Brain microvascular endothelial cell (primary cell): ENCODE measurements around the gene ABHD11.
A peak's percentile ranks its signal among the peaks of the same experiment; 100 is the strongest.
"Not testable (repeated sequence)": the region's sequence is repeated elsewhere in the genome, so short reads cannot be mapped to it uniquely, and the experiment has no call there.

Experiments used
- DNase-seq: peaks from one replicate; pipeline ENCODE4 v3.0.0-alpha.2; 2020
- H3K27ac ChIP-seq: fragments of 250-450 bp; sonication (Bioruptor Pico); 2 replicates; pipeline ENCODE4 v1.5.1; 2020; ENCODE audit warnings: mild to moderate bottlenecking, moderate library complexity
- H3K27me3 ChIP-seq: fragments of 250-450 bp; sonication (Bioruptor Pico); replicated peaks from 2 replicates; pipeline ENCODE4 v1.5.1; 2020; ENCODE audit warnings: mild to moderate bottlenecking
- H3K36me3 ChIP-seq: fragments of 250-450 bp; sonication (Bioruptor Pico); replicated peaks from 2 replicates; pipeline ENCODE4 v1.5.1; 2020; ENCODE audit warnings: mild to moderate bottlenecking
- H3K4me3 ChIP-seq: 2 replicates; pipeline ENCODE4 v1.5.1; 2011; ENCODE audit warnings: low read depth, mild to moderate bottlenecking, control low read depth, low read length, moderate library complexity
- CTCF ChIP-seq: IDR thresholded peaks from 2 replicates; pipeline ENCODE4 v1.5.1; 2011; ENCODE audit warnings: low read depth, mild to moderate bottlenecking, moderate library complexity, low read length, control low read depth, inconsistent platforms; ENCODE audit errors: missing control alignments
- in situ Hi-C: cut with HindIII; loops from 2 replicates; pipeline ENCODE4 v1.10.0; 2017; ENCODE audit warnings: low sequenced_read_pairs, low pct_ligation_motif_present

Gene ABHD11

GRCh38 chr7:73715648-73716317 is 22.8 kb downstream of the ABHD11 start:
- peak; percentile 97 for DNase-seq
- peak overlapping the region; percentile 88 for H3K4me3 ChIP-seq
- no peak for TF ChIP-seq CTCF
- in situ Hi-C loops, result no loop called here
- no peaks in the 10 kb centered on the region for H3K27me3 ChIP-seq
- peak overlapping the region; percentile 98 for H3K27ac ChIP-seq
- peaks cover 52% of the 10 kb centered on the region for H3K36me3 ChIP-seq

- H3K27ac ChIP-seq, H3K4me3 ChIP-seq, DNase-seq, H3K27me3 ChIP-seq, in situ Hi-C loops: not testable (repeated sequence)
- peaks cover 72% of the 10 kb centered on the region for H3K36me3 ChIP-seq
Measured at GRCh38 chr7:73713319-73713718, 25.3 kb downstream of the ABHD11 start.

- TF ChIP-seq CTCF, result no peak
- Histone ChIP-seq H3K27me3 (no peaks in the 10 kb centered on the region), H3K4me3 (no peak overlapping the region), H3K27ac (no peak overlapping the region), H3K36me3 (peaks cover 74% of the 10 kb centered on the region)
- no peak for DNase-seq
- in situ Hi-C loops, result no loop called here
Measured at GRCh38 chr7:73712773-73713172, 25.8 kb downstream of the ABHD11 start.

- H3K27ac ChIP-seq, result no peak overlapping the region
- in situ Hi-C loops, result no loop called here
- no peaks in the 10 kb centered on the region for H3K27me3 ChIP-seq
- H3K36me3 ChIP-seq, result peaks cover 86% of the 10 kb centered on the region
- TF ChIP-seq CTCF, result no peak
- DNase-seq, result no peak
- H3K4me3 ChIP-seq, result no peak overlapping the region
Measured at GRCh38 chr7:73708961-73709549, 29.5 kb downstream of the ABHD11 start.

GRCh38 chr7:73707045-73707631 is 31.5 kb downstream of the ABHD11 start:
- peaks cover 84% of the 10 kb centered on the region for H3K36me3 ChIP-seq
- H3K27ac ChIP-seq, result peak overlapping the region; percentile 75
- H3K27me3 ChIP-seq, result no peaks in the 10 kb centered on the region
- no peak overlapping the region for H3K4me3 ChIP-seq
- DNase-seq, result peak; percentile 20
- in situ Hi-C loops, result no loop called here
- TF ChIP-seq CTCF, result no peak

GRCh38 chr7:73706126-73707044 is 32.2 kb downstream of the ABHD11 start:
- TF ChIP-seq CTCF, result no peak
- peaks cover 84% of the 10 kb centered on the region for H3K36me3 ChIP-seq
- H3K4me3 ChIP-seq, result no peak overlapping the region
- in situ Hi-C loops, result no loop called here
- peak overlapping the region; percentile 75 for H3K27ac ChIP-seq
- DNase-seq, result peak; percentile 52
- H3K27me3 ChIP-seq, result no peaks in the 10 kb centered on the region
